NCI-H69 (cell line): ENCODE measurements around the gene NEK11.
A peak's percentile ranks its signal among the peaks of the same experiment; 100 is the strongest.

Experiments
- DNase-seq: peaks from one replicate; lab custom pipeline; 2025; lab: John Stamatoyannopoulos, UW

Gene NEK11

DNA sequence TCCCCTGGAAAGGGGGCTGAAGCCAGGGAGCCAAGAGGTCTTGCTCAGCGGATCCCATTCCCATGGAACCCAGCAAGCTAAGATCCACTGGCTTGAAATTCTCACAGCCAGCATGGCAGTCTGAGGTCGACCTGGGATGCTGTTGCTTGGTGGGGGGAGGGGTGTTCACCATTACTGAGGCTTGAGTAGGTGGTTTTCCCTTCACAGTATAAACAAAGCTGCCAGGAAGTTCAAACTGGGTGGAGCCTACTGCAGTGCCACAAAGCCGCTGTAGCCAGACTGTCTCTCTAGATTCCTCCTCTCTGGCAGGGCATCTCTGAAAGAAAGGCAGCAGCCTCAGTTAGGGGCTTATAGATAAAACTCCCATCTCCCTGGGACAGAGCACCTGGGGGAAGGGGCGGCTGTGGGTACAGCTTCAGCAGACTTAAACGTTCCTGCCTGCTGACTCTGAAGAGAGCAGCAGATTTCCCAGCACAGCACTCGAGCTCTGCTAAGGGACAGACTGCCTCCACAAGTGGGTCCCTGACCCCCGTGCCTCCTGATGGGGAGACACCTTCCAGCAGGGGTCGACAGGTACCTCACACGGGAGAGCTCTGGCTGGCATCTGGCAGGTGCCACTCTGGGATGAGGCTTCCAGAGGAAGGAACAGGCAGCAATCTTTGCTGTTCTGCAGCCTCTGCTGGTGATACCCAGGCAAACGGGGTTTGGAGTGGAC lies 15.8 kb downstream of the NEK11 start:
- peak; percentile 28 for DNase-seq

DNA sequence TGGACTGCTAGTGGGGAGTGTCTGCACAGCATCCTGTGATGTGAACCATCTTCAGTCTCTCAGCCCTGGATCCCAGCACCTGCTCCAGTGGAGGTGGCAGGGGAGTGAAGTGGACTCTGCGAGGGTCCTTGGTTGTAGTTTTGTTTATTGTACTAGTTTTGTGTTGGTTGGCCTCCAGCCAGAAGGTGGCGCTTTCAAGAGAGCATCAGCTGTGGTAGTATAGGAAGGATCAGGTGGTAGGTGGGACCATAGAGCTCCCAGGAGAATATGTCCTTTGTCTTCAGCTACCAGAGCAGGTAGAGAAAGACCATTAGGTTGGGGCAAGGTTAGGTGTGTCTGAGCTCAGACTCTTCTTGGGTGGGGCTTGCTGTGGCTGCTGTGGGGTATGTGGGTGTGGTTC lies 20.9 kb downstream of the NEK11 start:
- peak; percentile 65 for DNase-seq

DNA sequence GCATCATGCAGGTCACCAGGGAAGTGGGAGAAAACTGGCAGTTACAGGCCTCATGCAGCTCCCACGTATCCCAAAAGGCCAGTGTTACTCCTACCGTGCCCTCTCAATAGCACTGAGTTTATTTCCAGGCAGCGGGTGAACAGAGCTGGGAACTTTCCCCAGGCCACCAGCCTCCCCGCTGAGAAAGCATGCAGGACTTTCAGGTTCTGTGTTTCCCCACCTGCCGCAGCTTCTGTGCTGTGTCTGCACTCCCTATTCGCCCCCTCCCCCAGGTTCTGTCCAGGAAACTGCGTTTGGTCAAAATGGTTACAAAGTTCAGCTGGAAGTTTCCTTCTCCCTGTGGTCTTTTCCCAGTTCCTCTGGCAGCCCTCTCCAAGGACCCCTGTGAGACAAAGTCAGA lies 21.4 kb downstream of the NEK11 start:
- DNase-seq, result peak; percentile 22

DNA sequence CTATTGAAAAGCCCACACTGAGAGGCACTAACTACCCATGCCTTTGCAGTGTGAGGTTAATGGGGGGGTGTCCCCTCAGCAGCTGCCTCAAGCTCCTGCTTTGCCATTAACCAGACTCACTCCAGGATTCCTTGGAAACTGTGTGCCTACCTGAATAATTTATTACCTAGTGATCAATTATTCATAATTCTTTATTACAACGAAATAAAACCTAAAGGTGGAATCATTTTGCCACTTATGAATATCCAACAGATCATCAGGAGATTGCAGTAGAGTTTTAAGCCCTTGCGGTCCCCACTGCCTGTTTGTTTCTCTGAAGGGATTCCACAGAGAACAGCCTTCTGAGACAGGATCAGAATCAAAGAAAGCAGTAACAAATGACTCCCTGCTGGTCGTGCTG lies 23.3 kb downstream of the NEK11 start:
- peak; percentile 17 for DNase-seq

DNA sequence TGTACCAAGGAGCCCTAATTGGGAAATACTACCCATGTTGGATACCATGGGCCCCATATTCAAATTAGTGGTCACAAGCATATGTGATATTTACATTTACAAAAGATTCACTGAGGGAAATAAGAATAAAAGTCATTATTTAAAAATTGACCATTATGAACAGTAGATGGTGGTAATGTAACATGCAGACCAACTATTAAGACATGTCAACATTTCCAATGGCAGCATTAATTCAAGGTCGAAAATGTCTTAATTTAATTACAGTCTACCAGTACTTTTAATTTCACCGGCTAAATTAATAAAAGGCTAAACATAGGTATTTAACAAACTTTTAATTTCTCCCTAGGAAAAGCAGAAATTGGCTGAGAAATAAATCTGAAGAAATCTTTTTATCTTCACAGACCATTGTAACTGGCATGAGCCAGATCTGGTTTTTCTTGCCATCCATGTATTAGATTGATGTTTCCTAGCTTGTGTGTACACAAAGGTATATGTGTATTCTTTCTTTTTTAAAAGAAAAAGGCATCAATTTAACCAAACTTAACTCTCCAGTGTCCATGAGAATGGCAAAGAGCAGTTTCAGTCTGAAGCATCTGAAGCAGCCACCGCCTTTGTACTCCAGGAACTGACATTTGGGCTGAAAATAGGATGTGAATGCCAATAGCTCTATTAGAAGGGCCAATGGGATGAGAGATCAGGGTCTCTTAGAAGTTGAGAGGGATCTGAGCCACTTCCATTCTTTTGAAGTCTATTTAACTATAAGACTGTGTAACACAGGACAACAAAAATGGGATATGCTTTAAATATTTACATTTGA lies 26.6 kb downstream of the NEK11 start:
- peak; percentile 20 for DNase-seq

DNA sequence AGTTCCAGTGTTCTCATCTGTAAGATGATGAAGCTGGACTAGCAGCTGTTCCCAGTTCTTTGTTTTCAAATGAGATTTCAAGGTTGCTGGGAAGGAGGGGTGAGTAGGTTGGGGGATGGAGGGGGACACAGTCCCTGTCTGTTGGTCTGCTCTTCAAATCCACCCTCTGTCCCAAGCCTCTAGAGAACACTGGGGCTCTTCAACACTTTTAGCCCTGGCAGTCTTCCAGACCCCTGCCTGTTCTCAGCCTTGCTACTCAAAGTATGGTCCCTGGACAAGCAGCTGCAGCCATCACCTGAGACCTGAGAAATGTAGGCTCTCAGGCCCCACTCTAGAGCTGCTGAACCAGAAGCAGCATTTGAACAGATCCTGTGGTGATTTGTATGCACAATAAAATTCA lies 41.3 kb downstream of the NEK11 start:
- peak; percentile 22 for DNase-seq

DNA sequence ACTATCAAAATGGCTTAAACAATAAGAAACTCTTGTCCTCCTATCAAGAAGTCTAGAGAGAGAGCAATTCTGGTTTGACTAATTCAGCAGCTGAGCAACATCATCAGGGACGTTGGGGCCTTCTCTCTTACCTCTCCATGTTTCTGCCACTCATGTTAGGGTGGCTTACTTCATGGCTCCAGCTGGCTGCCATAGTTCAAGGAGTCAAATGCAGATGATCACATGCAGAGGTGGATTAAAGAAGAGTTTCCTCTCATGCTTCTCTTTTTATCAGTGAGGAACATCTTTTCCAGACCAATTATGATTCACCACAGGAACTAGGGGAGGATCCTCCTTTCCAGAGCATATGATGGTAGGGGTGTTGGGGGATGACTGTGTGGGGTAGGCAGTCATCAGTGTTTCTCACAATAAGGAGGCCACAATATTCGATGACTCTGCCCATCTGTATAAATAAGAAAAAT lies 45.5 kb downstream of the NEK11 start:
- DNase-seq, result no peak

DNA sequence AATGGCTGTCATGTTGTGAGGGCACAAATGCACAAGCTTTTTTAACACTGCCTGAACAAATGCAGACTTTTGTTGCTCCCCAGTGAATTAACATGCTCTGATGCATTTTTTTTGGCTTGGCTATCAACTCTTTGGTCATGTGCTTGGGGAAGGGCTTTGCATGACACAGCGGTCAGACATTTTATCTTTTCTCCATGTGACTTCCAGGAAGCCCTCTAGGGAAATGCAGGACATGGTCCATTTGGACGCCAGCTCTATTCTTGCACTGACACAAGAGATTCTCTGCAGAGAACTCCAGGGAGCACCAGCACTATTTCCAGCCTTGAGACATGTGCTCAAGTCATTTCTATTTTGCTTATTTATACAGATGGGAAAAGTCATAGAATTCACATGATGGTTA lies 46.2 kb downstream of the NEK11 start:
- no peak for DNase-seq

DNA sequence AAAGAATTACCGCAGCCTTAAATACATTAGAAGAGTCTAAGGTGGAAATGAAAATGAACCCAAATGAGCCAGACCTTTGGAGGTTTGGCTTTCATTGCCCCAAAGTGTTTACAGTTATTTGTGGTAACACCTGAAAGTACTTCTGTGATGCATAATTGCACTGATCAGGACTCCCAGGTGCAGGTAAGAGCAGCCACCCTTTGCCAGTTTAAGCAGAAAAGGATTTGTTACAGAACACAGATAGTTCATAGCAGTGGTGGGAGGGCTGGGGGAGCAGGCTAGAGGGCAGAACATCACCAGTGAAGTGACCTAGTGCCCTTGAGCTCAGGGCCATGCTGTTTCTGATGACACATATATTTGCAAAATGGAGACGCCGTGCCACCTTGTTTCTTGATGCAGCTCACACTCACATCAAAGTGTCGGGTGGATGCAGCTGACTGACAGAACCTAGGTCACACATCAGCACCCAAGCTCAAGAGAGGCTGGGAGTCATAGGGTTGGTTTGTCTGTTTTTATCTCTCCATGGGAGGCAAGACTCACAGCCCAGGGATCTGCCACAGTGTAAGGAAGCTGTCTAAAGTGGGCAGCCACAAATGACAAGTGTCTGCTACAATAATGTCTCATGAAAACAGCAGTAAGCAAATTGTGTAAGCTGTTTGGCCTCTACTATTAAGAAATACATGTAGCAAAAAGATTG lies 49.1 kb downstream of the NEK11 start:
- DNase-seq, result no peak

DNA sequence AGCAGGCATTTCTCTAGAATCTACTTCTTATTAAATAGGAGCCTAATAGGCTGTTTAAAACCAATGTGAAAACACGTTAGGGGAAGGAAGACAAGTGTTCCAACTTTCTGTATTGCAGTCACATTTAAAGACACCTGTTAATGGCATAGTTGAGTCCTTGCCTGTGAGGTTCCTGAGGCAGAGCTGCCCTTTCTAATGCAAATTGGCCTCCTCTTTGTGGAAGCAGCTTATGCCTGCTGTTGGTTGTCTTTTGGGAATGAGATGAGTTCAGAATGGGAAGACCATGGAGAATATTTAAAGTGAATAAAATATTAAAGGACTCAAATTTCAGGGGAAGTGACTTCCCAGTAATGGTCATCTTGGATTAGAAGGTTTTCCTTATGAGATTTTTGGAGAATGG lies 51.2 kb downstream of the NEK11 start:
- no peak for DNase-seq

DNA sequence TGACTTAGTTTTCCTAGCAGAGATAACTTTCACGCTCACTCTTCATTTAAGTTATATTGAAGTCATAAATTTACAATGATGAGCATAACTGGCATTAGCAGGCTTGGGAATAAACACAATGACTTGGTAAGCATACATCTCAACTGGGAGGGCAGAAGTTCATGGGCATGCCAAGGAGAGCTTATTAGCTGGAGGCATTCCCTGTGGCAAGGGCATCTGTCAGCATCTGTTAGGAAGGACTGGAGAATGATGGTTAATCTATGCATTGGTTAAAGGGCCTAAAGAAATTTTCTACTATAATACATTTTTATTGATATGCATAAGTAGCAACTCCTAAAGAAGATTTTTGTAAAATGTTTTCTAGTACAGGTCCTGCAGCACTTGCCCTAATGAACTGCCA lies 52.4 kb downstream of the NEK11 start:
- no peak for DNase-seq

DNA sequence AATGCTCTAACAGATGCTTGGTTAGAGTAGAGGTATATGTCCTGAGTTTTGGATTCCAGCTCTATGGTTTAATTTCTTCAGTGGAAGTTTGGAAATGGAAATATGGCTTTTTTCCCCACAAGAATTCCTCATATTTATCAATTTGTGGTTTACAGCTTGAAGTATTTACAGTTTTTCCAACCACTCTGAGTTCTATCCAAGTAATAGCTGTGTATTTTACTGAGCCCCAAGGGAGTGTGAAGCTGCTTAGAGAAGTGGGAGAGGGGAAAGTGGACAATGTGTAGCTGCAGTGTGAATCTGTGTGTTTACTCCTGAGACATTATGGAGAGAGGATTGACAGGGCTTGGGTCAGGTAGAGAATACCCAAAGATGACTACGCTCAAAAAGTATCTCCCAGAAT lies 54.5 kb downstream of the NEK11 start:
- DNase-seq, result no peak

DNA sequence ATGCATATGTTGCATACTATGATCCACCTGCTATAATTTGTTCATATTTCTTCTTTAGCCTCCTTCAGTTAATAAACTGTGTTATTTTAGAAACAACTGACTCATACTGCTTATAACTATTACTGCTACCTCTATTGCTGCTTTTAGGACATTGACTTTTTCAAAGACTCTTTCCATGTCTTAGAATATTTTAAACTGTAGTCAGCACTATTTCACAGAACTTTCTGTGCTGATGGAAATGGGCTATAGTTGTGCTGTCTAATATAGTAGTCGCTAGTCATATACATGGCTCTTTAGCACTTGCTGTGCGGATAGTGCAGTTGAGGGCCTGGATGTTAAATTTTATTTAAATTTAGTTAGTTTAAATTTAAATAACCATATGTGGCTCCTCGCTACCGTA lies 55.6 kb downstream of the NEK11 start:
- no peak for DNase-seq

DNA sequence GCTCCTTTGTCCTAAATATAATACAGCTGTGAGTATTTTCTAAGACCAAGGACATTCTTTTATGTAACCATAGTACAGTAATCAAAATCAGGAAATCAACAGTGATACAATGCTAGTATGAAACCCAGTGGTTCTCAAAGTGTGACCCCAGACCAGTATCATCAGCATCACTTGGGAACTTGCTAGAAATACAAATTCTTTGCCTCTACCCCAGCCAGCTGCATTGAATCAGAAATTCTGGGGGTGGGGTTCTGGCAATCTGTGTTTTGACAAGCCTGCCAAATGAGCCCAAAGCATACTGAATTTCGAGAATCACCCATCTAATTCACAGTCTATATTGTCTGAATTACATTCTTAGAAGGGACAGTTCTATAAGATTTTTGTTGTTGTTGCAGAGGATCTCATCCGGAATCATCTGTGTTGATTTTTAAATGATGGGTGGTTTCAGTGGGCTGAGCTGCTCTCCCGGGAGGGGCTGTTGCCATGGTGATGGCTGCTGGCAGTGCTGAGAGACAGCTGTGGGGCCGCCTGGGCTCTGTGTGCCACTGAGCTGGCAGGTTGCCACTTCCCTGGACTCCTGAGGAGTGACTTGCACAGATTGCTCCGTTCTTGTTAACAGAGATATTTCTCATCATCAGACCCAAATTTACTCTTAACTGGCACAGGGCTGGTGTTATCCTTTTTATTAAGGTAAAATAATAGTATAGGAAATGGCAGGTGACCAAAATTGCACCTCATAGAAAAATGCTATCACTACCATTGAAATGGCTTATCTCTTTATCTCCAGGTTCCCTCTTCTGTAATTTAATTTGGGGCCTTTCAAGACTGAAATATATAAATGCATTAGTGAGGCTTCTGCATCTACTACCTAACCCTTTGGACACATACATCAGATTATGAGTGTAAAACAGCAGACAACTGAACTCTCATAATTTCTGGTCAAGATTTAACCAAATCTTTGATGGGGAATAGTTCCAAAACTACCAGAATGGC lies 56.5 kb downstream of the NEK11 start:
- DNase-seq, result peak; percentile 94

DNA sequence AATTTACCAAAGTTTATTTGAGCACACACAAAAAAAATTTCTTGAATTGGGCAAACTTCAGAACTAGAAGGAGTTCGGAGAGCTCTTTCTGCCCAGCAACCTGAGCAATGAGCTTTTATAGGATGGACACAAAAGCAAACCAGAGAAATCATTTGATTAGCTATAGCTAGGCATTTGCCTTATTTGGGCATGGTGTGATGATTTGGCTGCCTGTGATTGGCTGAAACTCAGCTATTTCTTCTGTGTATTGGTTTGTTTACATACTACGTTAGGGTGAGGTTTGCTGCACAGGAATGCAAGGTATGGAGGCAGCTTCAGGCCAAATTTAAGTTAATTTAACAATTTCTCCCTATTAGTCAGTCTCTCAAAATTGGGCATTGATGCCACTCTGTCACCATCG lies 65.1 kb downstream of the NEK11 start:
- no peak for DNase-seq

DNA sequence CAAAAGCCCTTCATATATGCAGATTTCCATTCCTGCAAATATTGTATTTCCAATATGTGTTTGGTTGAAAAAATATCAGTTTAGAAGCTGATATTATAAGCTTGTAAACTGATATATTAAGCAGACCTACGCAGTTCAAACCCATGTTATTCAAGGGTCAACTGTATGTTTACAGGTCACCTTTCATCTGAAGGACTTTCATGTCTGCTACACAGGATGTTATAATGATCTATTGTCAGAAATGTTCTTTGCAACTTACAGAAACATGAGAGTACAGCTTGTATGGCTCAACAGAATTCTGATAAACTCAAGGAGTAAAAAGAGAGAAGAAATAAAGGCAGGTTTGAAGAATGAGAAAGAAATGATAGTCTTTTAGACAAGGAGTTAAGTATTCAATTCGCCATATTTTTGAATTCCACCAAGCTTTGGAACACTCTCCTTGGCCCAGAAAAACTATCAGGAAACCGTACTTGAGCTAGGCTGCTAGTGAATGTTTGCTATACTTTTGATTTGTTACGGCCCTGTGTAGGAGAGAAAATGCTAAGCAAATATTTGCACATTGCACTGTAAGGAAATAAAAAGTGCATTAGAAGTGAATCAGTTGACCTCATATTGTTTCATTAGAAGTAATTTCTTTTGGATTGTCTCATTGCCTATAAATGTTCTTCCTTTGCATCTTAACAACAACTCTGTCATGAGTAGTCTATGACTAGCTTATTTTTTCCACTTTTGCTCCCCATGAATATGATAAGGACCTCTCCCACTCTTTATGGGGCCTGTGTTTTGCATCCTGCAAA lies 81.2 kb downstream of the NEK11 start:
- DNase-seq, result peak; percentile 55

DNA sequence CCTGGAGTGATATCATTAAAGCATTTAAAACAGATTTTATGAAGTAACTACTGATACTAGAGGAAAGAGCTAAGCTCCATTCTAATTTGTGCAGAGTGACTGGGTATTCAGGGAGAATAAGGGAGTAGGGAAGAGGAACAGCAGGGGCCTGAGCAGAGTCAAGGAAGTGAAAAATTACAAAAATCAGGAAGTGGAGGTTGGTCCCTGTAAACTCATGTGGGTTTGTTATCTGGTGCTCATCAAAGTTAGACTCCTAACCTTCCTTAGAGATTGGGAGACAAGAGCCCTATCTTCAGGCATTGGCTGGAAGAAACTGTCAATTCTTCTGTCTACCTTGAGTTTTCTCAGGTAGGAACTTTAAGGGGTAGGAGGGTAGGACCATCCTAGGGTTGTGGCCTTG lies 82.5 kb downstream of the NEK11 start:
- DNase-seq, result peak; percentile 9

DNA sequence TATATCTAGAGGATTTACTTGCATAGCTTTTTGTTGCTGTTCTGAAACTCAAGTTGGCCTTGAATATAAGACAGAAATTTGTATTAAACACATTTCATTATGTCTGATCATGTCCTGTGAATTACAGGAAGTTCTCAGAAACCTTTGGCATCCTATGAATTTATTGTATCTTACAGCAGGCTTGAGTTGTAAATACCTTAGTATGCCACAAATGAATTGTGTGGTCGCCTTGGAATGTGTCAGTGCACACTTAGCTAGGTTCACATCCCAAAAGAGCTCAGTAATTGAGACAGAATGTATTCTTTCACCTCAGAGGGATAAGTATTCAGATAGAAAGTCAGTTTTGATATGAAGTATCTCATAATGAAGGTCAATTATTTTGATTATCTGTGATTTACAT lies 83.4 kb downstream of the NEK11 start:
- no peak for DNase-seq

DNA sequence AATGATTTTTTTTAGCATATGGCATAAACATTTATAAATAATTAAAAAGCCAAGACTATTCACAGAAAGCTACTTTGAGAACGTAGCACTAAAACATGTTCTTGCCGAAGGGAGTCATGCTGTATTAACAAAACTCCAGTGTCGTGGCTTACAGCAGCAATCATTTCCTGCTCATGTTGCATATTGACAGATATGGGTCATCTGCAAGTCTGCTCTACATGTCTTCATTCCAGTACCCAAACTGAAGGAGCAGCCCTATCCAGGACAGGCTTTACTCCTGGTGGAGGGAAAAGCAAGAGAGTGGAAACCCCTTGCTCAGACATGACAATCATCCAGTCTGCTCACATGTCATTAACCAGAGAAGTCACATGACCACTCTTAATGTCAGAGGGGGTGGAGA lies 87.6 kb downstream of the NEK11 start:
- no peak for DNase-seq

DNA sequence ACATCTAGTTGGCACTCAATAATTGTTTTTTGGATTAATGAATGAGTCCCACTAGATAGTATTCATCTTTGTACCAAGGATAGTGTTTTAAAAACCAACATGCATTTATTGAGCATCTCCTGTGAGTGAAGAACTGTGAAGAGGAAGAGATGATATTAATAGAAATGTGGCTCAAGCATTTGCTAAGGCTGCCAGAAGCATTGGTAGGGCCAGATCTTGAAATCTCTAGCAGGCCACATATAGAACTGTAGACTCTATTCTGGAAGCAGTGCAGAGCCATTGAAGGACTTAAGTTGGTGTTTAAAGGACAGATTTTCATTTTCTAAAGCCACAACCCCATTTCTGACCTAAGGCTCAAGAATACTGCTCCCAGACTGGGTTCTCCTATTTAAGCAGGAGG lies 99.0 kb downstream of the NEK11 start:
- DNase-seq, result no peak

DNA sequence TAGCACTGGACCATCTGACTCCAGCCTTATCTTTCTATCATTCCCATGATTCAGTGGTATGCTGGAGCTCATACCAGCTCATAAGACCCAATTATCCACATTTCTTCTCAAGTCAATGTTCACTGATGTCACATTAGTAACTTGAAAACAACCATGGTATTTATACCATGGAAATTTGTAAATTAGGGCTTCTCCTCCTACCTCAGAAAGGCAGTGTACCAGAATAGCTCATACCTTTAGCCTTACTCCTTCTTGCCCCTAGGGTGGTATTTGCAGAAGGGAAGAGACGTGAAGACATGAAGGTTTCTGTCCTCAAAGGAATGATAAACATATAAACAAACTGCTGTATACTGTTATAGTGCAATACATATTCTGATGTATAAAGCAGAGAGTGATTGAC lies 114.2 kb downstream of the NEK11 start:
- DNase-seq, result no peak
